ENCODE measurements around the gene LARGE1.

LARGE1 gene

DNA sequence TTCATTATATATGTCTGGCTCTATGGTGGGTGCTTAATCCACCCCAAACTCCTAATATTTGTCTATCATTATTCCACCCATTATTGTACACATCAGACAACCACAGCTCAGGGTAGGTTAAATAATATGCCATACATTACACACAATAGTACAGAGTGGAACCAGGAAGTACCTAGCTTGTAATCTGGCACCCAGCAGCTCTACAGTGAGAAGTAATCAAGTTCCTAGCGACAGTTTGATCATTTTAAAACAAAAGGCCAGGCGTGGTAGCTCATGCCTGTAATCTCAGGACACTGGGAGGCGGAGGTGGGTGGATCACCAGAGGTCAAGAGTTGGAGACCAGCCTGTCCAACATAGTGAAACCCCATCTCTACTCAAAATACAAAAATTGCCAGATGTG lies 141.0 kb downstream of the LARGE1 start:
- Histone ChIP-seq H3K27ac (ENCODE audit: low read depth, low read length) (no peak overlapping the region), H2AFZ (ENCODE audit: low read depth, low read length, severe bottlenecking) (no peak overlapping the region), H3K4me2 (ENCODE audit: low read depth, low read length, poor library complexity, severe bottlenecking) (no peak overlapping the region), H3K9ac (ENCODE audit: low read length) (no peak overlapping the region), H3K9me3 (ENCODE audit: insufficient read depth, low read length) (no peaks in the 10 kb centered on the region), H3K27me3 (ENCODE audit: low read length) (no peaks in the 10 kb centered on the region), H3K9me2 (replicated peaks; ENCODE audit: insufficient read depth, low read length) (no peaks in the 10 kb centered on the region), H3K79me2 (ENCODE audit: insufficient read depth, low read length) (no peaks in the 10 kb centered on the region), H4K20me1 (ENCODE audit: low read depth, low read length) (no peaks in the 10 kb centered on the region), H3K4me3 (ENCODE audit: insufficient read depth, low read length, poor library complexity, severe bottlenecking) (no peak overlapping the region), H3F3A (ENCODE audit: insufficient read depth) (no peaks in the 10 kb centered on the region), H3K36me3 (ENCODE audit: low read length) (no peaks in the 10 kb centered on the region)
- TF ChIP-seq, protein P1, sequence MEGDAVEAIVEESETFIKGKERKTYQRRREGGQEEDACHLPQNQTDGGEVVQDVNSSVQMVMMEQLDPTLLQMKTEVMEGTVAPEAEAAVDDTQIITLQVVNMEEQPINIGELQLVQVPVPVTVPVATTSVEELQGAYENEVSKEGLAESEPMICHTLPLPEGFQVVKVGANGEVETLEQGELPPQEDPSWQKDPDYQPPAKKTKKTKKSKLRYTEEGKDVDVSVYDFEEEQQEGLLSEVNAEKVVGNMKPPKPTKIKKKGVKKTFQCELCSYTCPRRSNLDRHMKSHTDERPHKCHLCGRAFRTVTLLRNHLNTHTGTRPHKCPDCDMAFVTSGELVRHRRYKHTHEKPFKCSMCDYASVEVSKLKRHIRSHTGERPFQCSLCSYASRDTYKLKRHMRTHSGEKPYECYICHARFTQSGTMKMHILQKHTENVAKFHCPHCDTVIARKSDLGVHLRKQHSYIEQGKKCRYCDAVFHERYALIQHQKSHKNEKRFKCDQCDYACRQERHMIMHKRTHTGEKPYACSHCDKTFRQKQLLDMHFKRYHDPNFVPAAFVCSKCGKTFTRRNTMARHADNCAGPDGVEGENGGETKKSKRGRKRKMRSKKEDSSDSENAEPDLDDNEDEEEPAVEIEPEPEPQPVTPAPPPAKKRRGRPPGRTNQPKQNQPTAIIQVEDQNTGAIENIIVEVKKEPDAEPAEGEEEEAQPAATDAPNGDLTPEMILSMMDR (IDR thresholded peaks at IDR 0.05; ENCODE audit: insufficient read depth, low read length, poor library complexity, severe bottlenecking): no peak
- no peak for TF ChIP-seq EZH2phosphoT487 (conservative IDR thresholded peaks at IDR 0.05; ENCODE audit: low read length)

DNA sequence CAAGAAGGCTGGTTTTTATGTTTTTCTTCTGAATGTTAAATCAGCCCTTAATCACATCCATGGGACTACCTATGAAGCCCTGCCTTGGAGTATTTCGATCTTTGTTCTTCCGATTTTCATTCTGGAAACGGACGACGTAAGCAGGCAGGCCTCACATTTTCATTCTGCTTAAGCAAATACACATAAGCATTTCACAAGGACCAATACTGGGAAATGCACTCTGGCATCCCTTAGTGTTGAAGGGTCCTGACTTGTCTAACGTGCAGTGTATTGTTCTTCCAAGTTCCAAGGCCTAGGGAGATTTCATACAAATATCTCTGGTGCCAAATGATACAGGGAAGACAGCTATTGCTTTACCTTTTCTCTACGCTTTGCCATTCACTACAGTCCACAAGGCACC lies 143.8 kb downstream of the LARGE1 start:
- no peaks in the 10 kb centered on the region for H3K9me3 ChIP-seq (ENCODE audit: insufficient read depth, low read length)
- no peak overlapping the region for H3K4me3 ChIP-seq (ENCODE audit: insufficient read depth, low read length, poor library complexity, severe bottlenecking)
- H3K4me2 ChIP-seq (ENCODE audit: low read depth, low read length, poor library complexity, severe bottlenecking): no peak overlapping the region
- TF ChIP-seq, protein P1 (IDR thresholded peaks at IDR 0.05; ENCODE audit: insufficient read depth, low read length, poor library complexity, severe bottlenecking): no peak
- no peak for TF ChIP-seq EZH2phosphoT487 (conservative IDR thresholded peaks at IDR 0.05; ENCODE audit: low read length)
- H4K20me1 ChIP-seq (ENCODE audit: low read depth, low read length): no peaks in the 10 kb centered on the region
- no peaks in the 10 kb centered on the region for H3K9me2 ChIP-seq (replicated peaks; ENCODE audit: insufficient read depth, low read length)
- no peaks in the 10 kb centered on the region for H3K36me3 ChIP-seq (ENCODE audit: low read length)
- no peak overlapping the region for H3K9ac ChIP-seq (ENCODE audit: low read length)
- H2AFZ ChIP-seq (ENCODE audit: low read depth, low read length, severe bottlenecking): no peak overlapping the region
- no peaks in the 10 kb centered on the region for H3K27me3 ChIP-seq (ENCODE audit: low read length)
- no peaks in the 10 kb centered on the region for H3K79me2 ChIP-seq (ENCODE audit: insufficient read depth, low read length)
- H3K27ac ChIP-seq (ENCODE audit: low read depth, low read length): no peak overlapping the region
- H3F3A ChIP-seq (ENCODE audit: insufficient read depth): no peaks in the 10 kb centered on the region

DNA sequence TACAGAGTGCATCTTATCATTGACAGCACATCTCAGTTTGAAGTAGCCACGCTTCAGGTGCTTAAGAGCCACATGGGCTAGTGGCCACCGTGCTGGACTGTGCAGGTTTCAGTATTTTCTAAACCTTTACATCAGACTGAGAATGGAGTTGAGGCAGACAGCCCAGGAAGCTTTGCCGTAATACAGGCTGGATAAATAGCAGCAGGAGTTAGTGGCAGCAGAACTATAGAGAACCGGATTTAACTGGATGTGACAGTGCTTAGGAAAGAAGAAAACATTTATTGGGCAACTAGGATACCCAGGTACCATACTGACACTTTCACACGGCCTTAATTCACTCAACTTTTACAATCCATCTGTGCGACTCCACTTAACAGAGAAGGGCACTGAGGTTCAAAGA lies 145.5 kb downstream of the LARGE1 start:
- H4K20me1 ChIP-seq (ENCODE audit: low read depth, low read length): no peaks in the 10 kb centered on the region
- H3K9me3 ChIP-seq (ENCODE audit: insufficient read depth, low read length): no peaks in the 10 kb centered on the region
- H3K79me2 ChIP-seq (ENCODE audit: insufficient read depth, low read length): no peaks in the 10 kb centered on the region
- H2AFZ ChIP-seq (ENCODE audit: low read depth, low read length, severe bottlenecking): no peak overlapping the region
- H3K9me2 ChIP-seq (replicated peaks; ENCODE audit: insufficient read depth, low read length): no peaks in the 10 kb centered on the region
- H3K4me2 ChIP-seq (ENCODE audit: low read depth, low read length, poor library complexity, severe bottlenecking): no peak overlapping the region
- no peak overlapping the region for H3K9ac ChIP-seq (ENCODE audit: low read length)
- no peaks in the 10 kb centered on the region for H3K36me3 ChIP-seq (ENCODE audit: low read length)
- H3K27me3 ChIP-seq (ENCODE audit: low read length): no peaks in the 10 kb centered on the region
- no peak overlapping the region for H3K4me3 ChIP-seq (ENCODE audit: insufficient read depth, low read length, poor library complexity, severe bottlenecking)
- TF ChIP-seq, protein P1 (IDR thresholded peaks at IDR 0.05; ENCODE audit: insufficient read depth, low read length, poor library complexity, severe bottlenecking): no peak
- TF ChIP-seq EZH2phosphoT487 (conservative IDR thresholded peaks at IDR 0.05; ENCODE audit: low read length): no peak
- H3K27ac ChIP-seq (ENCODE audit: low read depth, low read length): no peak overlapping the region
- no peaks in the 10 kb centered on the region for H3F3A ChIP-seq (ENCODE audit: insufficient read depth)

All from SU-DHL-6 (cell line).